ENCODE results near the gene SWI5. TPM values are rescaled to one million over a fixed set of nuclear protein-coding genes. Genes with fewer than 3 reads are reported as not detected.

The SWI5 gene
- total and polyA plus RNA-seq, 9 of the 15 experiments (the other 6 are each of a cell fraction or from before 2014, with no cell fraction given): 62.8 to 133 (median 95.9) TPM

DNA sequence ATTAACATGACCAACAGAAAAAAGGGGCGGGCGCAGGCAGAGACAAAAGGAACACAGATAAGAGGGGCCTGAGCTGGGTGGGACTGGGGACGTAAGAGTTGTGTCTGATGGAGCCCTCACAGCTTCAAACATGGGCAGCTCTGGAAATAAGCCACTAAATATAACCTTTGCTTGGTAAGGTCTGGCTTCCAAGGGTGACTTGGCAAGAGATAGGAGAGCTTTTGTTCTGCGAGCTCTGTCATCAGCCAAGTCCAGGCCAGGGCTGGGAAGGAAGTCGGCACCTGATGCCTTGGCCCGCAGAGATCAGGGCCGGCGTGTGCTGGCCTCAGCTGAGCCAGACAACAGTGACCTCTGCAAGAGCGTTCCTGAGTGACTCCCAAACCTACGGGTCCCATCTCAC, 34.4 kb downstream of the SWI5 start:
- 86% methylated on average over 10 of the region's 10 CpGs for WGBS (ENCODE audit: insufficient coverage, low coverage, missing lambda C conversion rate)
- intact Hi-C loops (cut with micrococcal nuclease) (no loop called here), in situ Hi-C loops (cut with MboI) (no loop called here)
- H3K4me1 ChIP-seq (replicated peaks in 1 of 2; ENCODE audit: control insufficient read depth in 2 of 2, insufficient read depth in 2 of 2, low read length in 2 of 2): peaks cover 28 to 30% of the 10 kb centered on the region in 2 experiments
- no peak overlapping the region for H3K4me2 ChIP-seq (ENCODE audit: insufficient read depth, low read length)
- H3K9me3 ChIP-seq (replicated peaks; ENCODE audit: control insufficient read depth, insufficient read depth, low read depth, low read length): no peaks in the 10 kb centered on the region
- no peak for DNase-seq (ENCODE audit: extremely low read depth in 1 of 4, low spot score in 3 of 4)
- peak overlapping the region in 1 of 2 experiments; percentile 80; a peak in 2 of 4 replicates for H3K9ac ChIP-seq (ENCODE audit: insufficient read depth in 1 of 2, low read depth in 2 of 2, low read length in 2 of 2)
- peaks cover 11% of the 10 kb centered on the region for H3K9me1 ChIP-seq (ENCODE audit: control insufficient read depth, insufficient read depth, low read length)
- no peaks in the 10 kb centered on the region for H3K27me3 ChIP-seq (ENCODE audit: control insufficient read depth in 2 of 2, insufficient read depth in 2 of 2, low read length in 2 of 2)
- ATAC-seq: no peak
- TF ChIP-seq POLR2G (IDR thresholded peaks at IDR 0.05; ENCODE audit: low read depth, low read length): 0 out of 2 replicates have a peak, but pooled peaks have one; percentile 25
- TF ChIP-seq KAT8 (IDR thresholded peaks at IDR 0.05; ENCODE audit: low read depth): no peak
- TF ChIP-seq, protein P1, sequence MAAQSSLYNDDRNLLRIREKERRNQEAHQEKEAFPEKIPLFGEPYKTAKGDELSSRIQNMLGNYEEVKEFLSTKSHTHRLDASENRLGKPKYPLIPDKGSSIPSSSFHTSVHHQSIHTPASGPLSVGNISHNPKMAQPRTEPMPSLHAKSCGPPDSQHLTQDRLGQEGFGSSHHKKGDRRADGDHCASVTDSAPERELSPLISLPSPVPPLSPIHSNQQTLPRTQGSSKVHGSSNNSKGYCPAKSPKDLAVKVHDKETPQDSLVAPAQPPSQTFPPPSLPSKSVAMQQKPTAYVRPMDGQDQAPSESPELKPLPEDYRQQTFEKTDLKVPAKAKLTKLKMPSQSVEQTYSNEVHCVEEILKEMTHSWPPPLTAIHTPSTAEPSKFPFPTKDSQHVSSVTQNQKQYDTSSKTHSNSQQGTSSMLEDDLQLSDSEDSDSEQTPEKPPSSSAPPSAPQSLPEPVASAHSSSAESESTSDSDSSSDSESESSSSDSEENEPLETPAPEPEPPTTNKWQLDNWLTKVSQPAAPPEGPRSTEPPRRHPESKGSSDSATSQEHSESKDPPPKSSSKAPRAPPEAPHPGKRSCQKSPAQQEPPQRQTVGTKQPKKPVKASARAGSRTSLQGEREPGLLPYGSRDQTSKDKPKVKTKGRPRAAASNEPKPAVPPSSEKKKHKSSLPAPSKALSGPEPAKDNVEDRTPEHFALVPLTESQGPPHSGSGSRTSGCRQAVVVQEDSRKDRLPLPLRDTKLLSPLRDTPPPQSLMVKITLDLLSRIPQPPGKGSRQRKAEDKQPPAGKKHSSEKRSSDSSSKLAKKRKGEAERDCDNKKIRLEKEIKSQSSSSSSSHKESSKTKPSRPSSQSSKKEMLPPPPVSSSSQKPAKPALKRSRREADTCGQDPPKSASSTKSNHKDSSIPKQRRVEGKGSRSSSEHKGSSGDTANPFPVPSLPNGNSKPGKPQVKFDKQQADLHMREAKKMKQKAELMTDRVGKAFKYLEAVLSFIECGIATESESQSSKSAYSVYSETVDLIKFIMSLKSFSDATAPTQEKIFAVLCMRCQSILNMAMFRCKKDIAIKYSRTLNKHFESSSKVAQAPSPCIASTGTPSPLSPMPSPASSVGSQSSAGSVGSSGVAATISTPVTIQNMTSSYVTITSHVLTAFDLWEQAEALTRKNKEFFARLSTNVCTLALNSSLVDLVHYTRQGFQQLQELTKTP (IDR thresholded peaks at IDR 0.05; ENCODE audit: low read depth in 1 of 2, partially characterized antibody in 2 of 2): no peak
- no peak for TF ChIP-seq COPS2 (conservative IDR thresholded peaks at IDR 0.05)
- TF ChIP-seq DMBX1 (CRISPR knock-in tag; IDR thresholded peaks at IDR 0.05; ENCODE audit: borderline replicate concordance): no peak
- no peak for TF ChIP-seq HCFC1 (IDR thresholded peaks at IDR 0.05; ENCODE audit: low read depth, low read length)
- TF ChIP-seq KAT2B (IDR thresholded peaks at IDR 0.05; ENCODE audit: low read depth, low read length): no peak
- 0 out of 2 replicates have a peak, but pooled peaks have one; percentile 25 for TF ChIP-seq MECOM (CRISPR knock-in tag; IDR thresholded peaks at IDR 0.05)
- TF ChIP-seq CREM (IDR thresholded peaks at IDR 0.05; ENCODE audit: low read depth): no peak
- no peak for TF ChIP-seq ASH1L (IDR thresholded peaks at IDR 0.05; ENCODE audit: borderline replicate concordance, low read depth, partially characterized antibody)
- TF ChIP-seq KDM5B (IDR thresholded peaks at IDR 0.05; ENCODE audit: insufficient replicate concordance, low read depth, low read length): no peak
- TF ChIP-seq FIP1L1 (IDR thresholded peaks at IDR 0.05; ENCODE audit: low read depth, low read length, poor library complexity, severe bottlenecking): no peak
- BruUV-seq (replicated peaks): no TSS peak
- no peak for FAIRE-seq
- no peak overlapping the region for H3K4me3 ChIP-seq
- no peak overlapping the region for H2AFZ ChIP-seq (ENCODE audit: low read depth, low read length)
- ChIA-PET POLR2A (interaction anchor here (0.6 to 5.1 kb wide), 12 partner anchors 10 to 1363 kb away, joined by 3 to 38 read pairs (median 6); partner anchors contain the start of gene SLC27A4), CTCF (ENCODE audit: low intra/inter-chr PET ratio) (interaction anchor here (0.5 kb wide), 1 partner anchor 18 kb away, joined by 3 read pairs; no protein-coding TSS in a partner anchor)
- H3K79me2 ChIP-seq (ENCODE audit: control insufficient read depth, insufficient read depth, low read length): no peaks in the 10 kb centered on the region
- peak overlapping the region; percentile 13; the same call in 2 of the 3 replicates for H3K27ac ChIP-seq (ENCODE audit: extremely low read depth, low read depth, low read length)
- peaks cover 61% of the 10 kb centered on the region for H3K36me3 ChIP-seq (ENCODE audit: control insufficient read depth, insufficient read depth, low read length)
- 0 out of 2 replicates have a peak, but pooled peaks cover 5% of the 10 kb centered on the region for H4K20me1 ChIP-seq (replicated peaks; ENCODE audit: control insufficient read depth, insufficient read depth, low read length)
